GM12872 (cell line): ENCODE data around the gene NHLRC2.

Source experiments
- TF ChIP-seq, protein P1 (sequence below): IDR thresholded peaks from 3 replicates; pipeline ENCODE4 v1.5.1; 2011; ENCODE audit warnings: low read depth, mild to moderate bottlenecking, low read length, moderate library complexity; ENCODE audit not compliant: insufficient read depth

Gene NHLRC2

DNA sequence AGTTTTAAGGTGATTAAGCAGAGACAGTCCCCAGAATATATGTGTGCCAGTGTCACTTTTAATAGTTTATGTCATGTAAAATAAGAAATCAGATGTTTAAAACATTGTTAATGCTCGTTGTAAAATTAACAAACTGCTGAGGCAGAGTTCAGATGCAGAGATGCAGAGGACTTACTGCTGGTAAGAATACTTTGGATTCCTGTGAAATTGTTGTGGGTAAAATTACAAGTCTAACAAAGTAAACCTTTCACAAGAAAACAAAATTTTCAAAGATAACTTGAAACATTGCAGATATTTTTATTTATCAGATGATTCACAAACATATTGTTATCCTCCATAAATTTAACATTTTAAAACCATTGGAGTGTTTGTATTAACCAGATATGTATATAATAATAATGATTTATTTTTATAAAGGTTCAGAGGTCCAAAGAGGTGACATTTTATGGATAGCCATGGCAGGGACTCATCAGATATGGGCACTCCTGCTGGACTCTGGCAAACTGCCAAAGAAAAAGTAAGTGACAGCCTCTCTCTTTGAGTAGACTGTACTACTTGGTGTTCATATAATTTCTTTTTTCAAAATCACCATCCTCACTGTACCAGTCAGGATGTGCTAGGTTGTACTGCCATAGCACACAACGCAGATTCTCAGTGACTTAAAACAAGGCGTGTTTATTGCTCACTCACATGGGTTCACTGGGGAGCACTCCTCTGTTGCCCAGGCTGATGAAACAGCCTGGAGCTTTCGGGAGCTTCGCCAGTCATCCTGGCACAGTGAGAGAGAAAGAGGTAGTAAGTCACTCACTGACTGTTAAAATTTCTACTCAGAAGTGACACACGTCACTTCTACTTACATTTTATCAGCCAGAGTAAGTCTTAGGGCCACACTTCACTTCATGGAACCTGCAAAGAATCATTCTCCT, 43.5 kb downstream of the NHLRC2 start:
- TF ChIP-seq, protein P1, sequence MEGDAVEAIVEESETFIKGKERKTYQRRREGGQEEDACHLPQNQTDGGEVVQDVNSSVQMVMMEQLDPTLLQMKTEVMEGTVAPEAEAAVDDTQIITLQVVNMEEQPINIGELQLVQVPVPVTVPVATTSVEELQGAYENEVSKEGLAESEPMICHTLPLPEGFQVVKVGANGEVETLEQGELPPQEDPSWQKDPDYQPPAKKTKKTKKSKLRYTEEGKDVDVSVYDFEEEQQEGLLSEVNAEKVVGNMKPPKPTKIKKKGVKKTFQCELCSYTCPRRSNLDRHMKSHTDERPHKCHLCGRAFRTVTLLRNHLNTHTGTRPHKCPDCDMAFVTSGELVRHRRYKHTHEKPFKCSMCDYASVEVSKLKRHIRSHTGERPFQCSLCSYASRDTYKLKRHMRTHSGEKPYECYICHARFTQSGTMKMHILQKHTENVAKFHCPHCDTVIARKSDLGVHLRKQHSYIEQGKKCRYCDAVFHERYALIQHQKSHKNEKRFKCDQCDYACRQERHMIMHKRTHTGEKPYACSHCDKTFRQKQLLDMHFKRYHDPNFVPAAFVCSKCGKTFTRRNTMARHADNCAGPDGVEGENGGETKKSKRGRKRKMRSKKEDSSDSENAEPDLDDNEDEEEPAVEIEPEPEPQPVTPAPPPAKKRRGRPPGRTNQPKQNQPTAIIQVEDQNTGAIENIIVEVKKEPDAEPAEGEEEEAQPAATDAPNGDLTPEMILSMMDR: no peak

DNA sequence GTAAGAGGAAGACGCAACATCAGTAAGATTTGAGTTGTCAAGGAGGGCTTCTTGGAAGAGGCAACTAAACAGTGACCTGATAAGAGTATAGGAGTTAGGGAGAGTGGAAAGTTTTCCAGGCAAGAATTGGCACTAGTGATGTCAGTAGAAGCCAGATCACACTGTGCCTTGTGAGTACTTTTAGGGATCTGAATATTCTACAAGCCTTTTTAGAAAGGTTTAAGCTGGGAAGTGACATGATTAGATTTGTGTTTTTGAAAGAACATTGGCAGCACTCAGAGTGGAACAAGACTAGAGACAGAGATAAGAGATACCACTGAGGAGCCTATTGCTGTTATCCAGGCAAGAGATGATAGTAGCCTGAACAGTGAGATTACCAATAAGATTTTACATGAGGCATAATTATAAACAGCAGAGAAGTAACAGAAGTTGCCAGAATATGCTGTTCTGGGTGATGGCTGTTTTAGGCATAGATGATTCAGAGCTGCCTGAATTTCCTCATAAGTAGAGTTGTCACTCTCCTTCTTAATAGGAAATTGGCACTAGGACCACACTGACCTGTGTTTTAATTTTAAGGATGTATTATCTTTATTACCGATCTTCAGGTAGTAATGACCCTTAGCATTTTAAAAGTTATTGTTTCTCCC, 45.6 kb downstream of the NHLRC2 start:
- TF ChIP-seq, protein P1: no peak

DNA sequence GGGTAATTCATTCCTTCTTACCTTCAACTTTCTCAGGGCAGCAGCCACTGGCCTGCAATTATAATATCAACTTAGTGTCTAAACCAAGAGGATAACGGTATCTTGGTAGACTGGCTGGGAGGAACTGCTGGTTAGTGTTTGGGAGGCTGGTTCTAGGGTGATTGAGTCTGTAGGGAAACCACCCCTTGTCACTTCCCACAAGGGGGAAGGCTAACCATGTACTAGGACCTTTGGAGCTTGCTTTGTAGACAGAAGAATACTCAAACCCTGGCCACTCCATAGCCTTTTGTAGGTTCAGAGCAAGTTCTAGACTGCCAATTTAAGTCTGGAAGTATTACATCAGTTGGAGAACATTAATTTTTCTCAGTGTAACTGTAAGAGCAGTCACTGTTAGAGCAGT, 51.3 kb downstream of the NHLRC2 start:
- TF ChIP-seq, protein P1: no peak

DNA sequence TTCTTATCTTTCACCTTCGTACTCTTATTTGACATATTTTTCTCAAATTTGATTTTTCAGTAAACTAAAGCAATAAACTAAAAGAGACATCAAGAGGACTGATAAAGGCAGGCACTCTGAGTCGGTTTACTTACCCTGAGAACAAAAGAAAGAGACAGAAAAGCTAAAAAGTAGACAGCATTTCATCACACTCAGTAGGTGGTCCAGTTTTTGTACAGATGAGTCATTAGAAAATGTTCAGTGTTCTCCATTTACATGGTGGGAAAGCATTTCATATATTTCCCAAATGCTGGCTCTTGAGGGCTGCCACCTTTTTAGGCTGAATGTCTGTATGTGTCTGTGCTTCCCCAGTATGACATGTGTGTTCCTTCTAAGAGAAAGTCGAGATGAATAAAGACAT, 52.7 kb downstream of the NHLRC2 start:
- TF ChIP-seq, protein P1: no peak

DNA sequence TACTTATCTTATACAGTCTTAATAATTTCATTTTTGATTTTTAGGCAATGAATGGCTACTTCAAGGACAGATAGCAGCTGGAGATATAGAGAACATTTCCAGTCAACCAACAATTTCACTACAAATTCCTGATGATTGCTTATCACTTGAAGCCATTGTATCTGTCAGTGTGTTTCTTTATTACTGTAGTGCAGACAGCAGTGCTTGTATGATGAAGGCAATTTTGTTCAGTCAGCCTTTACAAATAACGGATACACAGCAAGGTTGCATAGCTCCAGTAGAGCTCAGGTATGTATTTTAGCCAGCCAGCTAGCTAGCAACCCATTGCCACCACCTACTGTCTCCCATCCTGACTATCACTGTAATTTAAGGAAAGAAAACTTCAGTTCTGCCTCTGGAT, 53.8 kb downstream of the NHLRC2 start:
- TF ChIP-seq, protein P1: no peak

DNA sequence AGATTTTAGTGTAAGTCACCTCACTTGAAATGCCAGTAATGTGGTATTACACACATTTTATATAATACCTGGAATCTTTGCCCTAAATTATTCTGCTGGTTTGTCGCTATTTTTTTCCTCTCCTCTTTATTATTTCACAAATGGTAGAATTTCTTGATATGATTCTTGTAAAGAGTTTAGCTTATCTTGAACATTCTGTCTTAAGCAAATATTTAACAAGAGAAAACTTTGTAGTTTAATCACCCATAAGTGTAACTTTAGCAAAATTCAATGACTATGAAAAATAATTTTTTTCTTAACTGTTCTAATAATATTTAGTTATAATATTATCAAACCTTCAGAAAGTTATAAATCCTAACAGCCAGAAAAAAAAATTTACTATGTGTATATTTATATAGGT, 56.7 kb downstream of the NHLRC2 start:
- TF ChIP-seq, protein P1: no peak

DNA sequence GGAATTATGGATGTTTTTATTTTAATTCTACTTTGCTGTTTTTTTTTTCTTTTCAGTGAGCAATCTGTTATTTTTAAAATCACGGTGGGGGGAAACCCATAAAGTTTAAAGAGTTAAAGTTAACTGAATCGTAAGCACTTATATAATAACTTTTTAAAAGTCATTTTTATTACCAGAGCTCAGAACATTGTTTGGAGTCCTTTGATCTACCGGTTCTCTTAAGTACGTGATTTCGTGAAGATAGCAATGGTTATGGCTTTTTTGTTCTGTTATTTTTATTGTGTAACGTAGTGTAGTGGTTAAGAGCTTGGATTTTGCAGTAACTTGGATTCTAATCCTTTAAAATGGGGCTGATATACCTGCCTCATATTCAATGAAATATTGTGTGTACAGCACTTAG, 57.4 kb downstream of the NHLRC2 start:
- TF ChIP-seq, protein P1: no peak
